A549 treated with AZD9567 at 1 μM for 4 hours (cell line): Measurements from ENCODE around the gene SSX1. TPM values are rescaled to one million over a fixed set of nuclear protein-coding genes. Genes with fewer than 3 reads are reported as not detected.

Experiments
- total RNA-seq: library from RNA; stranded (reverse); fragments of 200-300 nt; extraction: Qiagen RNA extraction; gene quantifications from 5 replicates; pipeline ENCODE4 v1.2.3, GENCODE V29; 2022; ENCODE audit not compliant: insufficient read depth

SSX1 gene, protein sequence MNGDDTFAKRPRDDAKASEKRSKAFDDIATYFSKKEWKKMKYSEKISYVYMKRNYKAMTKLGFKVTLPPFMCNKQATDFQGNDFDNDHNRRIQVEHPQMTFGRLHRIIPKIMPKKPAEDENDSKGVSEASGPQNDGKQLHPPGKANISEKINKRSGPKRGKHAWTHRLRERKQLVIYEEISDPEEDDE
- not detected in 5 replicates for total RNA-seq

DNA sequence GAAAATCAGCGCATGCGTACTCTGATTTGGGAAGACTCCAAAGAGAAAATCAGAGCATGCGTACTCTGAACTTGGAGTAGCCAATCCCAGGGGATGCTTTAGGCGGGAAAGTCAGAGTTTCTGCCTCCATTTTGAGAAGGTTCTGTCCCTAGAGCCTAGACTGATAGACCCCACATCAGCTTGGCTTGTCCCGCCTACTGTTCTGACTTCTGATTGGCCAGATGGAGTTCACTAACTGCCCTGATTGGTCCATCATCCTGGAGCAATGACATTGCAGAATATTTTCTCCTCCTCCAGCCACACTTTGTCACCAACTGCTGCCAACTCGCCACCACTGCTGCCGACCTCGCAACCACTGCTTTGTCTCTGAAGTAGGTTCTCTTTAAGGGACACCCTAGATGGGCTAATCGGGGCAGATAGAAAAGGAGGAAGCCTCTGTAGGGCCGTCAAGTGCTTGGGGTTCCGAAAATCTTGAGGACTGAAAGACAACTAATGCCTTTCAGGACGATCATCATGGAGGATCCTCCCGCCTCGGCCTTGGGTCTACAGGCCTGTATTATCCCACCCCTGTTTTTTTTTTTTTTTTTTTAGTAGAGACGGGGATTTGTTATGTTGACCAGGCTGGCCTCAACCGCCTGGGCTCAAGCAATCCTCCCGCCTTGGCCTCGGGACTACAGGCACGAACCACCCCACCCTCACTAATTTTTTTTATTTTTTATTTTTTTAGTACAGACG lies at the start of gene SSX1:
Gene SSX1, plus strand, starts transcription at position 331 of the 735 bp plus-strand sequence. CDS start 1,850 bp downstream, outside the sequence.

Other genes starting within 250 kb of the SSX1 start
- not detected in 5 replicates for gene SPACA5, start 248.4 kb upstream of the SSX1 start, total RNA-seq
- 0.17 to 0.22 TPM (median 0.19 TPM) in 4 of 5 replicates, not detected in the other for gene ZNF630, start 183.8 kb upstream of the SSX1 start, total RNA-seq
- not detected in 5 replicates for gene SPACA5B, start 124.8 kb upstream of the SSX1 start, total RNA-seq
- gene SSX5, start 58.6 kb upstream of the SSX1 start, total RNA-seq: not detected in 5 replicates
- not detected in 5 replicates for gene SSX3, start 101.3 kb downstream of the SSX1 start, total RNA-seq
- gene SSX4, start 128.1 kb downstream of the SSX1 start, total RNA-seq: not detected in 5 replicates
- gene SSX4B, start 156.6 kb downstream of the SSX1 start, total RNA-seq: not detected in 5 replicates
- gene SLC38A5, start 214.9 kb downstream of the SSX1 start, total RNA-seq: 0.19 to 0.31 TPM (median 0.27 TPM) in 3 of 5 replicates, not detected in the others
- gene FTSJ1, start 220.8 kb downstream of the SSX1 start, total RNA-seq: 69.3 to 81.1 TPM (median 71.8 TPM) in 5 replicates